CD4-positive, alpha-beta memory T cell (primary cell): ENCODE results near the gene DDX10. TPM values are rescaled to one million over a fixed set of nuclear protein-coding genes. Genes with fewer than 3 reads are reported as not detected.

ENCODE experiments used
- CTCF ChIA-PET: fragments of 350-600 bp; sonication (Branson Sonifier 250); formaldehyde crosslinking; loops from one replicate; lab custom pipeline; 2021; ENCODE audit warnings: inconsistent platforms; ENCODE audit not compliant: partially characterized antibody; lab: Charles Lee
- POLR2A ChIA-PET: fragments of 350-600 bp; sonication (Branson Sonifier 250); formaldehyde crosslinking; loops from one replicate; lab custom pipeline; 2021; ENCODE audit not compliant: partially characterized antibody; lab: Charles Lee
- DNase-seq, 5 donors: peaks; one replicate each; pipeline versions ENCODE4 v3.0.0 to v3.0.0-alpha.2; 2020 to 2022; ENCODE audit warnings: mixed read lengths in 1 of 5
- H3K27ac ChIP-seq: one replicate; pipeline ENCODE4 v1.7.0; 2013; ENCODE audit warnings: low read depth, low read length
- H3K27me3 ChIP-seq: 2 replicates; pipeline ENCODE4 v1.7.0; 2013; ENCODE audit warnings: mild to moderate bottlenecking, low read length, moderate library complexity; ENCODE audit not compliant: insufficient read depth
- H3K36me3 ChIP-seq: 2 replicates; pipeline ENCODE4 v1.7.0; 2013; ENCODE audit warnings: mild to moderate bottlenecking, low read length, moderate library complexity; ENCODE audit not compliant: insufficient read depth
- H3K4me1 ChIP-seq: 2 replicates; pipeline ENCODE4 v1.7.0; 2013; ENCODE audit warnings: mild to moderate bottlenecking, low read length, moderate library complexity; ENCODE audit not compliant: insufficient read depth
- H3K4me3 ChIP-seq, 2 donors: one replicate each; pipeline ENCODE4 v1.7.0; 2013; ENCODE audit warnings: low read length in 2 of 2, mild to moderate bottlenecking in 1 of 2
- H3K9me3 ChIP-seq, 2 donors: one replicate each; pipeline ENCODE4 v1.7.0; 2013; ENCODE audit warnings: low read length in 2 of 2, control low read depth in 1 of 2; ENCODE audit not compliant: control insufficient read depth in 1 of 2
- H3K27ac Mint-ChIP-seq, 7 donors: one replicate each; pipeline ENCODE4 v1.8.0; 2020 to 2021; ENCODE audit warnings: mixed read lengths in 7 of 7, mild to moderate bottlenecking in 6 of 7, inconsistent platforms in 3 of 7, moderate library complexity in 3 of 7
- H3K27me3 Mint-ChIP-seq, 2 donors: one replicate each; pipeline ENCODE4 v1.8.0; 2020 to 2021; ENCODE audit warnings: mixed read lengths in 2 of 2
- H3K36me3 Mint-ChIP-seq, 2 donors: one replicate each; pipeline ENCODE4 v1.8.0; 2020 to 2021; ENCODE audit warnings: mixed read lengths in 2 of 2, inconsistent platforms in 1 of 2, mild to moderate bottlenecking in 1 of 2
- H3K4me1 Mint-ChIP-seq, 4 donors: one replicate each; pipeline ENCODE4 v1.8.0; 2020 to 2021; ENCODE audit warnings: mixed read lengths in 4 of 4, mild to moderate bottlenecking in 1 of 4
- H3K4me3 Mint-ChIP-seq, 8 donors: one replicate each; pipeline ENCODE4 v1.8.0; 2020 to 2021; ENCODE audit warnings: mixed read lengths in 8 of 8, mild to moderate bottlenecking in 7 of 8, moderate library complexity in 6 of 8, inconsistent platforms in 3 of 8
- H3K9me3 Mint-ChIP-seq, 8 donors: one replicate each; pipeline ENCODE4 v1.8.0; 2020 to 2021; ENCODE audit warnings: mixed read lengths in 8 of 8, mild to moderate bottlenecking in 5 of 8, inconsistent platforms in 3 of 8, moderate library complexity in 1 of 8
- intact Hi-C: fragments of 100-400 bp; cut with micrococcal nuclease; formaldehyde crosslinking; loops from one replicate; pipeline ENCODE4 v1.15.1; 2023
- polyA plus RNA-seq, 2 donors: library from polyadenylated mRNA; unstranded; fragments of 300-500 nt; fragmentation: Illumina TruSeq; gene quantifications; one replicate each; pipeline ENCODE4 v1.2.3, GENCODE V29; 2021
- total RNA-seq, 2 experiments: library from RNA; stranded (reverse); gene quantifications; one replicate each; pipeline ENCODE4 v1.2.3, GENCODE V29; 2021

DDX10 gene
- total and polyA plus RNA-seq, 4 experiments from 2014 or later, result 15.7 to 18.2 (median 16.7) TPM

DNA sequence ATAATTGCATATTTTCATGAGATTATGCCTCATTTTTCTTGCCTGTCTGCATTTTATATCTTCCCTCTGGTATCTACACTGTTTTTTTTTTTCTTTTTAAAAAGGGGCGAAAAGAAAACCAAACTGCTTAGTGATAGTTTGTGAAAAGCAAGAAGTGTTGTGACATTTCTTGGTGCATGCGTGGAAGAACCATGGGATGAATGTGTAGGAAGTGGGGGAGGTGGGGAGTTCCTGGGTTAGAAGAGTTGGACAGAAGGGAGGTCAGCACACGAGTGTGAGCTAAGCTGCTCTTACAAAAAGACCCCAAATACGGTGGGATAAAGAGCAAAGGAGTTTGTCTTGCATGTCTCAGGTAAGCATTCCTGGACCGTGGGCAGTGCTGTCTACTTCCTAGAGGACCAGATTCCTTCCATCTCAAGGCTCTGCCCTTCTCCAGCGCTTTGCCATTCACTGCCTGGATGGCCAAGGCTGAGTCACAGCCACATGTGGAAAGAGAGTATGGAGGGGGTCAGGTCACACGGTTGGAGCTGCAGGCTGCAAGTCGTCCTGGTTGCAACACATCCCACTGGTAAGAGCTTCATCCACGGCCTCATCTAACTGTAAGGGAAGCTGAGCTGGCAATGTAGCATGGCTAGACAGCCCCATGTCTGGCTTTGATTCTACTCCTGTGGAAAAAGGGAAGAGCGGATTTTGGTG, 300.6 kb downstream of the DDX10 start:
- POLR2A ChIA-PET, result no interaction called here
- Mint-ChIP-seq H3K4me3 (no peak overlapping the region), H3K4me1 (no peaks in the 10 kb centered on the region), H3K27me3 (peaks cover 0 to 4% of the 10 kb centered on the region in 2 donors), H3K9me3 (no peaks in the 10 kb centered on the region), H3K27ac (no peak overlapping the region), H3K36me3 (no peaks in the 10 kb centered on the region)
- intact Hi-C loops, result no loop called here
- CTCF ChIA-PET, result no interaction called here
- H3K9me3 ChIP-seq, result no peaks in the 10 kb centered on the region
- no peak for DNase-seq
- no peak overlapping the region for H3K4me3 ChIP-seq
- H3K4me1 ChIP-seq, result no peaks in the 10 kb centered on the region
- no peaks in the 10 kb centered on the region for H3K36me3 ChIP-seq
- no peak overlapping the region for H3K27ac ChIP-seq
- no peaks in the 10 kb centered on the region for H3K27me3 ChIP-seq

DNA sequence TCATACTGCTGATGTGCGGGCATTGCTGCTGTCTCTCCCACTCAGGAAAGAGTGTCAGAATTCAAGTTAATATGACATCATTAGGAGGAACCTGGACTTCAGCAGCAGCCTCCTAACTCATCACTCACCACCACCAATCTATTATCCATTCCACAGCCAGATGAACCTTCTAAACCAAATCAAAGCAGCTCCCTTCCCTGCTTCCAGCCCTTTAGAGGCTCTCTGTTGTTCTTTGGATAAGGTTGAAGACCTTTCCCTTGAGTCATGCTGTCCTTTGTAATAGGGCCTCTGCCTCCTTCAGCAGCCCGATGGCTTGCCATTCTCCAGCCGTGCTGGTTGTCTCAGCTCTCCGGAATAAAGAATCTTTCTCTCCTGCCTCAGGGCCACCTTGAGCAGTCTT, 301.3 kb downstream of the DDX10 start:
- Mint-ChIP-seq H3K27me3 (peaks cover 0 to 4% of the 10 kb centered on the region in 2 donors), H3K36me3 (no peaks in the 10 kb centered on the region), H3K27ac (no peak overlapping the region), H3K4me3 (no peak overlapping the region), H3K4me1 (no peaks in the 10 kb centered on the region), H3K9me3 (no peaks in the 10 kb centered on the region)
- Histone ChIP-seq H3K36me3 (no peaks in the 10 kb centered on the region), H3K9me3 (no peaks in the 10 kb centered on the region), H3K4me1 (no peaks in the 10 kb centered on the region), H3K4me3 (no peak overlapping the region), H3K27ac (no peak overlapping the region), H3K27me3 (no peaks in the 10 kb centered on the region)
- CTCF ChIA-PET, result no interaction called here
- intact Hi-C loops, result no loop called here
- POLR2A ChIA-PET, result no interaction called here
- DNase-seq, result no peak

DNA sequence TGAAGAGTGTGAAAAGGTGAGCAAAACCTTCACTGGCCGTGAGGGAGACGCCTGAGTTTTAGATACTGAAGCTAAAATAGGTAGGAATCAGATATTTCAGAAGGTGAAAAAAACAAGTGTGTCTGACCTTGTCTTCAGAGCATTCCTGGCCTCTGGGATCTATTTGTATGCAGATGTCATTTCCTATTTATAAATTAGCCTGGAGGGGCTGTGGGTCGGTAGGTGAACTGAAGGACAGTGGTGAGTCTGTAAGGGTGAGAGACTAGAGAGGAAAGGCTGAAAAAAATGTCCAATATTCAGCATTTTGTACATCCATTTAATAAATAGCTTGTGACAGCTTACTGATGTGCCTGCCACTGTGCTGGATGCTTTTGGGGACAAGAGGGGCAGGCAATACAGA, 302.1 kb downstream of the DDX10 start:
- Histone ChIP-seq H3K9me3 (no peaks in the 10 kb centered on the region), H3K4me1 (no peaks in the 10 kb centered on the region), H3K4me3 (no peak overlapping the region), H3K27me3 (no peaks in the 10 kb centered on the region), H3K36me3 (no peaks in the 10 kb centered on the region), H3K27ac (no peak overlapping the region)
- Mint-ChIP-seq H3K4me3 (no peak overlapping the region), H3K9me3 (no peaks in the 10 kb centered on the region), H3K27me3 (no peaks in the 10 kb centered on the region), H3K36me3 (no peaks in the 10 kb centered on the region), H3K4me1 (no peaks in the 10 kb centered on the region), H3K27ac (no peak overlapping the region)
- CTCF ChIA-PET, result no interaction called here
- no peak for DNase-seq
- POLR2A ChIA-PET, result no interaction called here
- intact Hi-C loops, result no loop called here

DNA sequence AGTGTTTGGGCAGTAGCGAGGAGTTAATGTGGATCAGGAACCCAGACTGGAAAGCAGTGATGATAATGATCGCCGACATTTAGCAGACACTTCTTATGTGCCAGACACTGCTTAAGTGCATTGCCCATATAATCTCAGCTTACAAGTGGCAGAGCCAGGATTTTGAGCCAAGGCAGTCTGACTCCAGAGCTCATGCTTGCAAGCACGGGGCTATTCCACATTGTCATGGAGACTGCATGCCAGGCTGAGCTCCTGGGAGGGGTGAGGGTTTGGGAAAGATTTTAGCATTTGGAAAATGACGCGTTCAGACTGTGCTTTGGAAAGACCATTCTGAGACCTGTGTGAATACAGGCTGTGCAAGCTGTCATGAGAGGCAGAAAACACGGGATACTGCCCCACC, 302.7 kb downstream of the DDX10 start:
- ChIA-PET CTCF (no interaction called here), POLR2A (no interaction called here)
- Histone ChIP-seq H3K36me3 (no peaks in the 10 kb centered on the region), H3K27me3 (no peaks in the 10 kb centered on the region), H3K9me3 (no peaks in the 10 kb centered on the region), H3K4me3 (no peak overlapping the region), H3K4me1 (no peaks in the 10 kb centered on the region), H3K27ac (no peak overlapping the region)
- intact Hi-C loops, result no loop called here
- Mint-ChIP-seq H3K27me3 (no peaks in the 10 kb centered on the region), H3K9me3 (no peaks in the 10 kb centered on the region), H3K4me3 (no peak overlapping the region), H3K36me3 (no peaks in the 10 kb centered on the region), H3K27ac (no peak overlapping the region), H3K4me1 (no peaks in the 10 kb centered on the region)
- no peak for DNase-seq

DNA sequence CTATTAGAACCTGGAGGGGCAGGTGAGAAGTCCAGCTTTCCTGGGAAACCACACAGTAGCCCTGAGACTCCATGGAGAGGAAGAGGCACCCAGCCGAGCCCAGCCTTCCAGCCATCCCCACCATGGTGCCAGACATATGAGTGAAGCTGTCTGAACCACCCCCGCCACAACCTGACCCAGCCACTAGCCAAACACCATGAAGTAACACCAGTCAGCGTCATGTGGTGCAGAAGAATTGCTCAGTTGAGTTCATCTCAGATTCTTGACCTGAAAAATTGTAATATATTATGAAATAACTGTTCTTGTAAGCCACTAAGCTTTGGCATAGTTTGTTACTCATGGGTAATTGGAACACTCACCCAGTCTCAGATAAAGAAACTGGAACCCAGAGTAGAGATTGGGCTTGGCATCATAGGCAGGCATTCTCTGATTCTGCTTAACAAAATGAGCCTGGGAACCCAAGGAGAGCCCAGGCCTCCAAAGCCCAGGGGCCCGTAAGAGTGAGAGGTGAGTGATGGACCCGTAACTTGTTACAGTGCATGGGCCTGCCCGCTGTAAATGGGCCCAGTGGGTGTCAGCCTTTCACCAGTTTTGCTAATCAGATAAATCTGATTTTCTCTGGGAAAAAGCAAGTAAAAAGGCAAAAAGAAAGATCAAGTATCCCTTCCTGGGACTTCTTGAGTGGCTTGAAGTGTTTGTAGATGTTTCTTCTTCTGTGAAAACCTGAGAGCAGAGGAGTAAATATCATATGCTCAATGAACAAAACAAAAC, 305.5 kb downstream of the DDX10 start:
- DNase-seq, result no peak
- no peaks in the 10 kb centered on the region for H3K9me3 ChIP-seq
- no peaks in the 10 kb centered on the region for H3K27me3 Mint-ChIP-seq
- no peaks in the 10 kb centered on the region for H3K36me3 Mint-ChIP-seq
- no peaks in the 10 kb centered on the region for H3K4me1 ChIP-seq
- no peaks in the 10 kb centered on the region for H3K4me1 Mint-ChIP-seq
- no peak overlapping the region for H3K27ac ChIP-seq
- CTCF ChIA-PET, result no interaction called here
- H3K4me3 ChIP-seq, result no peak overlapping the region
- no peaks in the 10 kb centered on the region for H3K27me3 ChIP-seq
- no peak overlapping the region for H3K27ac Mint-ChIP-seq
- no peaks in the 10 kb centered on the region for H3K9me3 Mint-ChIP-seq
- POLR2A ChIA-PET, result no interaction called here
- intact Hi-C loops, result no loop called here
- H3K36me3 ChIP-seq, result no peaks in the 10 kb centered on the region
- no peak overlapping the region for H3K4me3 Mint-ChIP-seq

DNA sequence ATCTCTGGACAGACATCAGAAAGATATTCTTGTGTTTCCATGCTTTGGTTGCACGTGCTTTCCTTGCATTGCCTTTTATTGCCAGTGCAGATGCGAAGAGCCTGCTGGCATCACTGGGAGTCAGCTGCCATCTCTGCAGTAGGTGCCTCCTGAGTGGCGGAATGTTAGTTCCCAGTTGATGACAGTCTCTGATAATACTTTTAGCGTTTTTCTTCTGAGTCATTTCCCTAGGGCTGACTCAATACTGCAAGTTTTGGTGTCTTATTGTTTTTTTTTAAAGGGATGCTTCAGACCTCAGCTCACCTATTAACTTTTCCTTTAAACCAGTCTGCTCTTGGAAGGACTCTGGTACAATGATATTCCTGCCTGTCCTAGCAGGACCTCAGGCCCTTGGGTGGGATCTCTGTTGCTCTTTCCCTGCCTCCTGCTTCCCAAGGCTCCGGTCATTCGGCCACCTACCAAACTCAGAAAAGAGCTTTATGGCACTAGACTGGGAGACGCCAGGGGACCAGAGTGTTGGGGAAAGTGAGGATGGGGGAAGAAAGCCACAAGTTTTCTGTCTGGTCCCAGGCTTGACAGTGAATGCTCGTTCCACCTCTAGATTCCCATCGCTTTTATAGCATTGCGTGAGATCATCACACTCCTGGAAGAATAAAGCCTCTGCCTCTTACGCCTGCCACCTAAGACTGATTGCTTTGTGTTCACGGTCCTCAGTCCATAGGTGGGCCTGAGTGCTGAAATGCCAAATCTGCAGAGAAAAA, 308.7 kb downstream of the DDX10 start:
- Histone ChIP-seq H3K4me3 (no peak overlapping the region), H3K27ac (no peak overlapping the region), H3K4me1 (no peaks in the 10 kb centered on the region), H3K36me3 (no peaks in the 10 kb centered on the region), H3K27me3 (no peaks in the 10 kb centered on the region), H3K9me3 (no peaks in the 10 kb centered on the region)
- ChIA-PET CTCF (no interaction called here), POLR2A (no interaction called here)
- H3K4me3 Mint-ChIP-seq, result no peak overlapping the region
- no peaks in the 10 kb centered on the region for H3K27me3 Mint-ChIP-seq
- peaks cover 0 to 2% (median 0%) of the 10 kb centered on the region in 8 donors for H3K9me3 Mint-ChIP-seq
- no peak for DNase-seq
- intact Hi-C loops, result no loop called here
- H3K4me1 Mint-ChIP-seq, result no peaks in the 10 kb centered on the region
- no peak overlapping the region for H3K27ac Mint-ChIP-seq
- H3K36me3 Mint-ChIP-seq, result no peaks in the 10 kb centered on the region

DNA sequence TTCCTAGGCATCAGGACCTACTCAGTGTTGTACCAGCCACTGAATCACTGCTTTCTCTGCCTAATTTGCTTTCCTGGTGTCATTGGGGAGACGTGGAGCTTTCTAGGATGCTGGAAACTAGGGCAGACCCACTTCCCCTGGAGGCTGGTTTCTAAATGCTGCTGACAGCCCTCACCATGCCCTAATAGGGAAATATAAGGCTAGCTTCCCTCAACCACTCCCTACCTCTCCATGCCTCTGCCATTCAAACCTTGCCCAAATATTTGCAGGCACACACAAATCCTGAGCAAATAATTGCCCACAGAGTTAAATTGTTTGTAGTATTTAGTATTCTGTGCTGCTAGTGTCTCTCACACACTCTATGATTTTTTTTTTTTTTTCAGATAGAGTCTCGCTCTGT, 310.2 kb downstream of the DDX10 start:
- no peak overlapping the region for H3K4me3 ChIP-seq
- H3K9me3 ChIP-seq, result no peaks in the 10 kb centered on the region
- ChIA-PET POLR2A (no interaction called here), CTCF (no interaction called here)
- Mint-ChIP-seq H3K9me3 (peaks cover 0 to 3% (median 0%) of the 10 kb centered on the region in 8 donors), H3K4me1 (no peaks in the 10 kb centered on the region), H3K27me3 (no peaks in the 10 kb centered on the region), H3K27ac (no peak overlapping the region), H3K4me3 (no peak overlapping the region), H3K36me3 (no peaks in the 10 kb centered on the region)
- no peaks in the 10 kb centered on the region for H3K36me3 ChIP-seq
- H3K4me1 ChIP-seq, result no peaks in the 10 kb centered on the region
- DNase-seq, result no peak
- H3K27me3 ChIP-seq, result no peaks in the 10 kb centered on the region
- H3K27ac ChIP-seq, result no peak overlapping the region
- intact Hi-C loops, result no loop called here
